Measurements from ENCODE around the gene TRIM63. TPM values are rescaled to one million over a fixed set of nuclear protein-coding genes. Genes with fewer than 3 reads are reported as not detected.
A peak's percentile ranks its signal among the peaks of the same experiment; 100 is the strongest.

TRIM63 gene
- total and polyA plus RNA-seq, 2 of the 13 experiments (the other 11 are each of a cell fraction or from before 2014, with no cell fraction given), result not detected

DNA sequence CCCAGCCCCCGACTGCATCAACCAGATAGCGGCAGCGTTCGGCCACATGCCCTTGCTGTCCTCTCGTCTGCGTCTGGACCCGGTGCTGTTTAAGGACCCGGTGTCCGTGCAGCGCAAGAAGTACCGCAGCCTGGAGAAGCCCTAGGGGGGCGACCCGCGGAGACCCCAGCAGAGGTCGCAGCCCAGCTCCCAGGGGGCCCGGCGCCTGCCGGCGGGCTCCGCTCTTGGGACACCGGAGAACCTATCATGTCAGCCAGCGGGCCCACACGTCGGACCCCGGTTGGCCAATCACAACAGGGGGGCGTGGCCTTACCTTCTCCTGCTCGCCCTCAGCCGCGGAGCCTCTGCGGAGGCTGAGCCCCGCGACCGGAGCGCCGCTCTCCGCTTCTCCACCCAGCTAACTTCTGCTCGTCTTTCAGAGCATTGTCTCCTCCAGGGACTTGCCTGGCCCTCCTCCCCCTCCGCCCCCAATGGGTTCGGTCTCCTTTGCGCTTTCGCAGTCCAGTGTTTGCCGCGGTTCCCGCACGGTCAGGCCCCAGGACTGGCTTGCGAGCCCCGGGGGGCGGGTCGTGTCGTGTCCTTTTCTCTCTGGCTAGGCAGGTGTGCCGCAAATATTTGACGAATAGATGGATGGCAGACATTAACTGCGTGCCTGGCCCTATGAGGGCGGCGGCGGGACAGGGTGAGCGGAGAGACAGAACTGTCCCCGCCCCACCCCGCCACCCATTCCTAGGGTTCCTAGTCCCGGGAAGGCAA is 32.0 kb downstream of the TRIM63 start:
- Histone ChIP-seq H3K27me3 (ENCODE audit: control insufficient read depth in 1 of 2, insufficient read depth in 2 of 2, low read length in 2 of 2) (peaks cover 0 to 48% of the 10 kb centered on the region in 2 experiments; a peak in 4 of 5 replicates), H3K36me3 (replicated peaks in 1 of 2; ENCODE audit: control insufficient read depth in 1 of 2, insufficient read depth in 2 of 2, low read length in 2 of 2) (no peaks in the 10 kb centered on the region), H3K9ac (ENCODE audit: insufficient read depth, low read depth, low read length) (peak overlapping the region; percentile 67), H3K79me2 (ENCODE audit: insufficient read depth, low read length) (no peaks in the 10 kb centered on the region), H2AFZ (ENCODE audit: low read length) (peak overlapping the region; percentile 56), H3K9me3 (ENCODE audit: low read length) (no peaks in the 10 kb centered on the region), H4K20me1 (ENCODE audit: insufficient read depth, low read length) (no peaks in the 10 kb centered on the region), H3K27ac (ENCODE audit: extremely low read length, insufficient read depth, low read length) (peak overlapping the region; percentile 39), H3K4me2 (ENCODE audit: low read depth, low read length) (peak overlapping the region; percentile 96), H3K4me3 (replicated peaks in 1 of 3; ENCODE audit: insufficient read depth in 1 of 3, low read depth in 2 of 3, low read length in 3 of 3) (peak overlapping the region; percentile 61 to 93 (median 73)), H3K4me1 (ENCODE audit: insufficient read depth, low read length) (peaks cover 36% of the 10 kb centered on the region)
- peak; percentile 92 for ATAC-seq
- intact Hi-C loops (cut with micrococcal nuclease; ENCODE audit: unreplicated experiment), result loop anchor here (1.0 to 5.0 kb wide), 3 partner anchors 77 to 127 kb away; partner anchors contain the start of gene PDIK1L
- peak; percentile 86 for DNase-seq (ENCODE audit: low spot score)
- no TSS peak for BruUV-seq (replicated peaks)
- ChIA-PET CTCF (ENCODE audit: low intra/inter-chr PET ratio, low total read pairs) (interaction anchor here (1.1 to 2.8 kb wide), 2 partner anchors 110 to 140 kb away, joined by 5 to 11 read pairs; no protein-coding TSS in a partner anchor), POLR2A (interaction anchor here (2.0 to 2.7 kb wide), 2 partner anchors 38 to 110 kb away, joined by 7 to 8 read pairs; partner anchors contain the start of gene PAFAH2)
- peak; percentile 78 for FAIRE-seq
- in situ Hi-C loops (cut with HindIII; ENCODE audit: extremely low pct_ligation_motif_present, low pct_unique_long_range_greater_than_20kb), result no loop called here
- WGBS (ENCODE audit: low lambda C conversion rate), result under 1% methylated on average over 18 of the region's 60 CpGs
- TF ChIP-seq PPARG (CRISPR knock-in tag; conservative IDR thresholded peaks at IDR 0.05), result no peak
- TF ChIP-seq, protein P1, sequence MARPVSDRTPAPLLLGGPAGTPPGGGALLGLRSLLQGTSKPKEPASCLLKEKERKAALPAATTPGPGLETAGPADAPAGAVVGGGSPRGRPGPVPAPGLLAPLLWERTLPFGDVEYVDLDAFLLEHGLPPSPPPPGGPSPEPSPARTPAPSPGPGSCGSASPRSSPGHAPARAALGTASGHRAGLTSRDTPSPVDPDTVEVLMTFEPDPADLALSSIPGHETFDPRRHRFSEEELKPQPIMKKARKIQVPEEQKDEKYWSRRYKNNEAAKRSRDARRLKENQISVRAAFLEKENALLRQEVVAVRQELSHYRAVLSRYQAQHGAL (CRISPR knock-in tag; IDR thresholded peaks at IDR 0.05; ENCODE audit: not compliant biosample characterization), result no peak
- TF ChIP-seq, protein P2, sequence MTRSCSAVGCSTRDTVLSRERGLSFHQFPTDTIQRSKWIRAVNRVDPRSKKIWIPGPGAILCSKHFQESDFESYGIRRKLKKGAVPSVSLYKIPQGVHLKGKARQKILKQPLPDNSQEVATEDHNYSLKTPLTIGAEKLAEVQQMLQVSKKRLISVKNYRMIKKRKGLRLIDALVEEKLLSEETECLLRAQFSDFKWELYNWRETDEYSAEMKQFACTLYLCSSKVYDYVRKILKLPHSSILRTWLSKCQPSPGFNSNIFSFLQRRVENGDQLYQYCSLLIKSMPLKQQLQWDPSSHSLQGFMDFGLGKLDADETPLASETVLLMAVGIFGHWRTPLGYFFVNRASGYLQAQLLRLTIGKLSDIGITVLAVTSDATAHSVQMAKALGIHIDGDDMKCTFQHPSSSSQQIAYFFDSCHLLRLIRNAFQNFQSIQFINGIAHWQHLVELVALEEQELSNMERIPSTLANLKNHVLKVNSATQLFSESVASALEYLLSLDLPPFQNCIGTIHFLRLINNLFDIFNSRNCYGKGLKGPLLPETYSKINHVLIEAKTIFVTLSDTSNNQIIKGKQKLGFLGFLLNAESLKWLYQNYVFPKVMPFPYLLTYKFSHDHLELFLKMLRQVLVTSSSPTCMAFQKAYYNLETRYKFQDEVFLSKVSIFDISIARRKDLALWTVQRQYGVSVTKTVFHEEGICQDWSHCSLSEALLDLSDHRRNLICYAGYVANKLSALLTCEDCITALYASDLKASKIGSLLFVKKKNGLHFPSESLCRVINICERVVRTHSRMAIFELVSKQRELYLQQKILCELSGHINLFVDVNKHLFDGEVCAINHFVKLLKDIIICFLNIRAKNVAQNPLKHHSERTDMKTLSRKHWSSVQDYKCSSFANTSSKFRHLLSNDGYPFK (CRISPR knock-in tag; IDR thresholded peaks at IDR 0.05; ENCODE audit: borderline replicate concordance), result peak; percentile 71
- TF ChIP-seq ZMAT3 (CRISPR knock-in tag; conservative IDR thresholded peaks at IDR 0.05), result peak; percentile 70; the same call in 1 of the 2 replicates
- TF ChIP-seq SP5 (CRISPR knock-in tag; IDR thresholded peaks at IDR 0.05; ENCODE audit: borderline replicate concordance, low read depth), result peak; percentile 17; the same call in 1 of the 2 replicates
- TF ChIP-seq, protein P3, sequence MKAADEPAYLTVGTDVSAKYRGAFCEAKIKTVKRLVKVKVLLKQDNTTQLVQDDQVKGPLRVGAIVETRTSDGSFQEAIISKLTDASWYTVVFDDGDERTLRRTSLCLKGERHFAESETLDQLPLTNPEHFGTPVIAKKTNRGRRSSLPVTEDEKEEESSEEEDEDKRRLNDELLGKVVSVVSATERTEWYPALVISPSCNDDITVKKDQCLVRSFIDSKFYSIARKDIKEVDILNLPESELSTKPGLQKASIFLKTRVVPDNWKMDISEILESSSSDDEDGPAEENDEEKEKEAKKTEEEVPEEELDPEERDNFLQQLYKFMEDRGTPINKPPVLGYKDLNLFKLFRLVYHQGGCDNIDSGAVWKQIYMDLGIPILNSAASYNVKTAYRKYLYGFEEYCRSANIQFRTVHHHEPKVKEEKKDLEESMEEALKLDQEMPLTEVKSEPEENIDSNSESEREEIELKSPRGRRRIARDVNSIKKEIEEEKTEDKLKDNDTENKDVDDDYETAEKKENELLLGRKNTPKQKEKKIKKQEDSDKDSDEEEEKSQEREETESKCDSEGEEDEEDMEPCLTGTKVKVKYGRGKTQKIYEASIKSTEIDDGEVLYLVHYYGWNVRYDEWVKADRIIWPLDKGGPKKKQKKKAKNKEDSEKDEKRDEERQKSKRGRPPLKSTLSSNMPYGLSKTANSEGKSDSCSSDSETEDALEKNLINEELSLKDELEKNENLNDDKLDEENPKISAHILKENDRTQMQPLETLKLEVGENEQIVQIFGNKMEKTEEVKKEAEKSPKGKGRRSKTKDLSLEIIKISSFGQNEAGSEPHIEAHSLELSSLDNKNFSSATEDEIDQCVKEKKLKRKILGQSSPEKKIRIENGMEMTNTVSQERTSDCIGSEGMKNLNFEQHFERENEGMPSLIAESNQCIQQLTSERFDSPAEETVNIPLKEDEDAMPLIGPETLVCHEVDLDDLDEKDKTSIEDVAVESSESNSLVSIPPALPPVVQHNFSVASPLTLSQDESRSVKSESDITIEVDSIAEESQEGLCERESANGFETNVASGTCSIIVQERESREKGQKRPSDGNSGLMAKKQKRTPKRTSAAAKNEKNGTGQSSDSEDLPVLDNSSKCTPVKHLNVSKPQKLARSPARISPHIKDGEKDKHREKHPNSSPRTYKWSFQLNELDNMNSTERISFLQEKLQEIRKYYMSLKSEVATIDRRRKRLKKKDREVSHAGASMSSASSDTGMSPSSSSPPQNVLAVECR (CRISPR knock-in tag; IDR thresholded peaks at IDR 0.05; ENCODE audit: borderline replicate concordance), result peak; percentile 83
- TF ChIP-seq, protein P4, sequence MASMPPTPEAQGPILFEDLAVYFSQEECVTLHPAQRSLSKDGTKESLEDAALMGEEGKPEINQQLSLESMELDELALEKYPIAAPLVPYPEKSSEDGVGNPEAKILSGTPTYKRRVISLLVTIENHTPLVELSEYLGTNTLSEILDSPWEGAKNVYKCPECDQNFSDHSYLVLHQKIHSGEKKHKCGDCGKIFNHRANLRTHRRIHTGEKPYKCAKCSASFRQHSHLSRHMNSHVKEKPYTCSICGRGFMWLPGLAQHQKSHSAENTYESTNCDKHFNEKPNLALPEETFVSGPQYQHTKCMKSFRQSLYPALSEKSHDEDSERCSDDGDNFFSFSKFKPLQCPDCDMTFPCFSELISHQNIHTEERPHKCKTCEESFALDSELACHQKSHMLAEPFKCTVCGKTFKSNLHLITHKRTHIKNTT (CRISPR knock-in tag; IDR thresholded peaks at IDR 0.05), result no peak
- TF ChIP-seq ZNF484 (CRISPR knock-in tag; IDR thresholded peaks at IDR 0.05; ENCODE audit: borderline replicate concordance, low read depth), result no peak; the same call in 1 of the 2 replicates
- no peak for TF ChIP-seq ZNF598 (CRISPR knock-in tag; IDR thresholded peaks at IDR 0.05; ENCODE audit: borderline replicate concordance)
- TF ChIP-seq RARG (CRISPR knock-in tag; IDR thresholded peaks at IDR 0.05; ENCODE audit: low read depth), result no peak
- no peak; the same call in 1 of the 2 replicates for TF ChIP-seq ZNF543 (CRISPR knock-in tag; IDR thresholded peaks at IDR 0.05)
- TF ChIP-seq, protein P5, sequence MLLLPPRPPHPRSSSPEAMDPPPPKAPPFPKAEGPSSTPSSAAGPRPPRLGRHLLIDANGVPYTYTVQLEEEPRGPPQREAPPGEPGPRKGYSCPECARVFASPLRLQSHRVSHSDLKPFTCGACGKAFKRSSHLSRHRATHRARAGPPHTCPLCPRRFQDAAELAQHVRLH (CRISPR knock-in tag; IDR thresholded peaks at IDR 0.05; ENCODE audit: borderline replicate concordance, low read depth), result peak; percentile 25; the same call in 1 of the 2 replicates
